ENCODE measurements around the gene BMF.

BMF gene

DNA sequence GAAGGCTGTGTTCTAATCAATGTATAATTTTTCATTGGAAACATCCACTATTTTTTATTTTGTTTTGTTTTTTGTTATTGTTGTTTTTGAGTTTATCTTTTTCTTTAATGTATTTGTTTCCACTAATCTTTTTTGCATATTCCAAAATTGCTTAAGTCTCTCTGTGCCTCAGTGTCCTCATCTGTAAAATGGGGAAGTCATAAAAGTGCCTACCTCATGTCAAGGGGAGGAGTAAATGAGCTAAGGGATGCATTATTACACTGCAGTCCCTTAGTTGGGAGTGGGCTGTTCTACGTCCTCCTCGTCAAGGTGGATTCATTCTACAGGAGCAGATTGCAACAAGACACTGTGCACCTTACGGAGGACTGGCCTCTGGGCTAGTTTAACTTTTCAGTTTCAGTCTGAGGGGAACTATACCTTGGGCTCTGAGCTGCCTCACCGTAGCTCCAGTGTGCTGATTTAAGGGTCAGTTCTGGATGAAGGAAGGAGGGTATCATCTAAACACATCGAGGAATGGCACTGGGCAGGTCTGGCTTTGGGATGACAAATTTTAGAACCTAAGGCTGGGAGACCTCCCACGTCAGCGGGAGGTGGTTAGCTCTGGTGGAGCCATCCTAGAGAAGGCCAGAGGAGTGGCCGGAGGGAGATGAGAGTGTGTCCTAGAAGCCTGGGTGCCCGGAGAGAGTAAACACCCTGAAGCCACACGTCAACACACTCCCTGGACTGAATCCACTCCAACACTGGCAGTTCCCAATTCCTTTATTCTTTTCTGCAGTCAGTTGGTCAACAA is 64.6 kb downstream of the BMF start:
- no peak overlapping the region for H2AFZ ChIP-seq (ENCODE audit: low read length, unreplicated experiment)
- H3K27me3 ChIP-seq (ENCODE audit: insufficient read depth, low read length): no peaks in the 10 kb centered on the region
- no peak overlapping the region for H3K27ac ChIP-seq (ENCODE audit: low read depth, low read length)
- H3K4me1 ChIP-seq (ENCODE audit: control insufficient read depth, insufficient read depth, low read length, unreplicated experiment): peaks cover 38% of the 10 kb centered on the region
- H3K4me3 ChIP-seq (ENCODE audit: low read depth, low read length): no peak overlapping the region
- peaks cover 18% of the 10 kb centered on the region for H3K79me2 ChIP-seq (ENCODE audit: control insufficient read depth, insufficient read depth, low read length, unreplicated experiment)
- no peaks in the 10 kb centered on the region for H3K36me3 ChIP-seq (ENCODE audit: insufficient read depth, low read length)

DNA sequence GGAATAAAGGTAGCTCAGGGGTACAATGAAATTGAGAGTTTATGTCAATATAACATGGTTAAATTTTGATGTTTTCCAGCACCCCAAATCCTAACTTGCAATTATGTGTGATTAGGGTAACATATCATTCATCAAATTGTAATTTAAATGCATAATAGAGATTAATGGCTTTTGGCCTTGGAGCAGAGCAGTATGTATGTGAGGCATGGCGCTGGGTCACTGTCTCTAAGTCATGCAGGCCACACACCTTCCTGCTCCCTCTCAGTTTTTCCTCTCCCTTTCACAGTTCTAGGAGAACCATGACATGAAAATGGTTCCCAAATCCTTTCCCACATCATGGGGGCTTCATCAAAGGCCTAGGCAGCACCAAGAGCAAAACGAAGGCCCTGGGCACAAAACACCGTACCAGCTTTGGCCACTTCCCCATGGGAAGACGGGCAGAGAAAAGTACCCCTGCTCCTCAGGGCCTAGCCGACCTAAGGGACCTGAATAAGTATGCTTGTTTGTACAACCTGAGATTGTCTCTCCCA is 65.8 kb downstream of the BMF start:
- Histone ChIP-seq H3K27me3 (ENCODE audit: insufficient read depth, low read length) (no peaks in the 10 kb centered on the region), H3K27ac (ENCODE audit: low read depth, low read length) (no peak overlapping the region), H3K4me1 (ENCODE audit: control insufficient read depth, insufficient read depth, low read length, unreplicated experiment) (peaks cover 32% of the 10 kb centered on the region)

DNA sequence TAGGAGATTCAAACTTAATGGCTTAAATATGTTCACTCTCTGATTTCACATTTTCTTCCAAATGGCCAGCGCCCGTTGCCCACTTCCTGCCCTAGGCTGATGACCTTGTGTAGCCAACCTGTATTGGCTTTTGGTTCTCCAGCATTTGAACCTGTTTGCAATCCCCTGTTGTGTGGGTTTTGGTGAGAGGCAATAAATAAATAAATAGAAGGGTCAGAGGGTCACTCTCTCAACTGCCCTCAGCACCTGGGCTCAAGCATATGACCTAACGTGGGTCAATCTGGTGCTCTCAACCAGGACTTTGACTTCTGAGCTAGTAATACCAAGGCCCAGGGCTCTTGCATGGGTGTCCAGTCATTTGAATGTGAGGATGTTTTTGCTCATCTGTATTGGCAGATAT is 67.9 kb downstream of the BMF start:
- H3K36me3 ChIP-seq (ENCODE audit: insufficient read depth, low read length): peaks cover 15% of the 10 kb centered on the region
- H3K27me3 ChIP-seq (ENCODE audit: insufficient read depth, low read length): no peaks in the 10 kb centered on the region
- peaks cover 41% of the 10 kb centered on the region for H3K79me2 ChIP-seq (ENCODE audit: control insufficient read depth, insufficient read depth, low read length, unreplicated experiment)
- no peak overlapping the region for H3K4me3 ChIP-seq (ENCODE audit: low read depth, low read length)
- no peak overlapping the region for H2AFZ ChIP-seq (ENCODE audit: low read length, unreplicated experiment)
- no peak overlapping the region for H3K27ac ChIP-seq (ENCODE audit: low read depth, low read length)
- peaks cover 27% of the 10 kb centered on the region for H3K4me1 ChIP-seq (ENCODE audit: control insufficient read depth, insufficient read depth, low read length, unreplicated experiment)

More for the DNA sequence above, 65.8 kb downstream of the BMF start:
- H3K4me3 ChIP-seq (ENCODE audit: low read depth, low read length): no peak overlapping the region
- H2AFZ ChIP-seq (ENCODE audit: low read length, unreplicated experiment): no peak overlapping the region
- no peaks in the 10 kb centered on the region for H3K36me3 ChIP-seq (ENCODE audit: insufficient read depth, low read length)
- H3K79me2 ChIP-seq (ENCODE audit: control insufficient read depth, insufficient read depth, low read length, unreplicated experiment): peaks cover 31% of the 10 kb centered on the region

GRCh38 chr15:40040293-40040635 is 68.4 kb downstream of the BMF start:
- peaks cover 27% of the 10 kb centered on the region for H3K4me1 ChIP-seq (ENCODE audit: control insufficient read depth, insufficient read depth, low read length, unreplicated experiment)
- H3K4me3 ChIP-seq (ENCODE audit: low read depth, low read length): peak overlapping the region; percentile 85
- no peaks in the 10 kb centered on the region for H3K27me3 ChIP-seq (ENCODE audit: insufficient read depth, low read length)
- H3K79me2 ChIP-seq (ENCODE audit: control insufficient read depth, insufficient read depth, low read length, unreplicated experiment): peaks cover 41% of the 10 kb centered on the region
- H2AFZ ChIP-seq (ENCODE audit: low read length, unreplicated experiment): no peak overlapping the region
- H3K27ac ChIP-seq (ENCODE audit: low read depth, low read length): no peak overlapping the region
- H3K36me3 ChIP-seq (ENCODE audit: insufficient read depth, low read length): peaks cover 19% of the 10 kb centered on the region

DNA sequence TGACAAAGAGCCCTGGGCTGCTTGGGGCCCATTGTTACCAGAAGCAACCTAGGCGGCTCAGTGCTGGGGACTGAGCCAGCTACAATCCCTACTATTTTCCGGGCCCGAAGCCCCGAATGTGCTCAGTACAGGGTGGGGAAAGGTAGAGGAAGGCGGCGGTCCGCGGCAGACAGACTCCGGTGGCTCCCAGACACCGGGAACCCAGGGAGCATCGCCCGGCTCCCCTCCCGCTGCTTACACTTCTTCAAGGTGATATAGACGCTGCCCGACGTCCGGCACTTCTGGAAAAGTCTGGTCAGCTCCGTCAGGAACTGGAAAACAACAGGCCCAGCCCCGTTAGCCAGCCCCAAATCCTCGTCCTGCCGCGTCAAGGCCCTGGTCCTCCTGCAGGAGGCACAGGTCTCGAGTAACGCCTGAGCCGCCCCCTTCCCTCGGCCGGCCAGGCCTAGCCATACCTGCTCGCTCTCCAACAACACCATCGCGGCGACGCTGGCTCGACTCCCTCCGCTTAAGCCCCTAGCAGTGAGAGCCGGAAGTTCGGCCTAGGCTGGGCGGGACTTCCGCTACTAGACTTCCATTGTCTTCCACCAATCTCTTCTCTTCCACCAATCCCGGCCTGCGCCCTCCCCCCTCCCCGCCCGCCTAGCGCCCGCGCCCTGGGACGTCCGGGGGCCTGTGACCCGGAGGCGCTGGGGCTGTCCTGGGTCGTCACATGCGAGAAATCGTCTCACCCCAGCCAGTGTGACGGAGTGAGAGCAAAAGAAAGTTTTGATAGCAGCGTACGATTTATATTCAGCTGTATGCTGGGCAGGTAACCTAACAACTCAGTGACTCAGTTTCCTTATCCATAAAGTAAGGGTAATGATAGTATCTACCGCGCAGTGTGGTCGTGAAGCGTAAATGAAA is 69.8 kb downstream of the BMF start, which contains the start of gene SRP14:
TSS of gene SRP14 (minus strand) at position 544 of the 906 bp plus-strand sequence. CDS start at position 479, 65 bp downstream.
- peaks cover 41% of the 10 kb centered on the region for H3K79me2 ChIP-seq (ENCODE audit: control insufficient read depth, insufficient read depth, low read length, unreplicated experiment)
- peaks cover 22% of the 10 kb centered on the region for H3K4me1 ChIP-seq (ENCODE audit: control insufficient read depth, insufficient read depth, low read length, unreplicated experiment)
- peaks cover 28% of the 10 kb centered on the region for H3K36me3 ChIP-seq (ENCODE audit: insufficient read depth, low read length)
- H3K27ac ChIP-seq (ENCODE audit: low read depth, low read length): peak within 1 kb of the TSS; percentile 76
- peak within 1 kb of the TSS; percentile 94 for H2AFZ ChIP-seq (ENCODE audit: low read length, unreplicated experiment)
- H3K27me3 ChIP-seq (ENCODE audit: insufficient read depth, low read length): no peaks in the 10 kb centered on the region
- H3K4me3 ChIP-seq (ENCODE audit: low read depth, low read length): peak within 1 kb of the TSS; percentile 85

DNA sequence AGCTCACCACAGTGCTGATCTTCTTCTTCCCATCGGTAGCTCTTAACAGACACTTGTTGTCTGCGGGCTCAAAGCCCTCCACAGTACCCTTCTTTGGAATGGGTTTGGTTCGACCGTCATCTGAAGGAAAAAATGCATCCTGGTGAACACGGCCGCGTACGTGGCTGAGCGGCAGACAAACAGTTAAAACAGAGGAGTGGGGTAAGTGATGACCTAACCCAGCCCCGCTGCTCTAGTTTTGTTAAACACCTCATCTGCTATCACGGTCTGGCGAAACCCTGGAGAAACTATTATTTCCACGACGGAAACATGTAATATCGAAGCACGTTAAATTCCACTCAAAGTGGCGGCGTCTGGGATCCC is 70.4 kb downstream of the BMF start:
- Histone ChIP-seq H3K4me1 (ENCODE audit: control insufficient read depth, insufficient read depth, low read length, unreplicated experiment) (peaks cover 22% of the 10 kb centered on the region), H3K27ac (ENCODE audit: low read depth, low read length) (peak overlapping the region; percentile 76), H2AFZ (ENCODE audit: low read length, unreplicated experiment) (peak overlapping the region; percentile 94), H3K27me3 (ENCODE audit: insufficient read depth, low read length) (no peaks in the 10 kb centered on the region), H3K36me3 (ENCODE audit: insufficient read depth, low read length) (peaks cover 28% of the 10 kb centered on the region), H3K4me3 (ENCODE audit: low read depth, low read length) (peak overlapping the region; percentile 85), H3K79me2 (ENCODE audit: control insufficient read depth, insufficient read depth, low read length, unreplicated experiment) (peaks cover 41% of the 10 kb centered on the region)
